HG03280 (cell line): ENCODE measurements around the gene ROPN1B.
"Not testable (repeated sequence)": the region's sequence is repeated elsewhere in the genome, so short reads cannot be mapped to it uniquely, and the experiment has no call there.

Experiments used
- ATAC-seq: cut with Tn5 transposase; IDR thresholded peaks from one replicate; pipeline ENCODE4 v1.9.1; 2021; ENCODE audit warnings: mild to moderate bottlenecking, moderate library complexity; ENCODE audit not compliant: unreplicated experiment

Gene ROPN1B

GRCh38 chr3:125957674-125958510, 11.1 kb upstream of the ROPN1B start:
- no peak for ATAC-seq

GRCh38 chr3:125958511-125959316, 10.3 kb upstream of the ROPN1B start:
- no peak for ATAC-seq

- no peak for ATAC-seq
Observed at GRCh38 chr3:125959317-125960065, 9.5 kb upstream of the ROPN1B start.

- ATAC-seq = no peak
Observed at GRCh38 chr3:125960066-125960424, 8.9 kb upstream of the ROPN1B start.

- no peak for ATAC-seq
Observed at GRCh38 chr3:125960456-125961288, 8.3 kb upstream of the ROPN1B start.

- no peak for ATAC-seq
Observed at GRCh38 chr3:125961289-125961589, 7.7 kb upstream of the ROPN1B start.

- ATAC-seq = not testable (repeated sequence)
Observed at GRCh38 chr3:125963834-125964233, 5.1 kb upstream of the ROPN1B start.

GRCh38 chr3:125965505-125965904, 3.5 kb upstream of the ROPN1B start:
- no peak for ATAC-seq

- ATAC-seq = no peak
Observed at GRCh38 chr3:125967156-125967555, 1.8 kb upstream of the ROPN1B start.

GRCh38 chr3:125968121-125968520, 857 bp upstream of the ROPN1B start:
- ATAC-seq = not testable (repeated sequence)

- ATAC-seq = peak; percentile 70
Observed at GRCh38 chr3:125971997-125972944, 3.3 kb downstream of the ROPN1B start.

- not testable (repeated sequence) for ATAC-seq
Observed at GRCh38 chr3:125975245-125976002, 6.4 kb downstream of the ROPN1B start.

GRCh38 chr3:125976003-125976390, 7.0 kb downstream of the ROPN1B start:
- not testable (repeated sequence) for ATAC-seq

- ATAC-seq = not testable (repeated sequence)
Observed at GRCh38 chr3:125977104-125977503, 8.1 kb downstream of the ROPN1B start.

- ATAC-seq = peak; percentile 54
Observed at GRCh38 chr3:125984951-125985350, 16.0 kb downstream of the ROPN1B start.

- ATAC-seq = peak; percentile 86
Observed at GRCh38 chr3:125990253-125990970, 21.4 kb downstream of the ROPN1B start.

GRCh38 chr3:125996751-125997150, 27.8 kb downstream of the ROPN1B start:
- ATAC-seq = not testable (repeated sequence)

GRCh38 chr3:126002189-126002588, 33.2 kb downstream of the ROPN1B start:
- no peak for ATAC-seq
